ENCODE data around the gene CCN2.
"Not testable (repeated sequence)": the region's sequence is repeated elsewhere in the genome, so short reads cannot be mapped to it uniquely, and the experiment has no call there.

CCN2 gene

GRCh38 chr6:131937703-131938631, 13.2 kb downstream of the CCN2 start:
- no peak for DNase-seq

DNA sequence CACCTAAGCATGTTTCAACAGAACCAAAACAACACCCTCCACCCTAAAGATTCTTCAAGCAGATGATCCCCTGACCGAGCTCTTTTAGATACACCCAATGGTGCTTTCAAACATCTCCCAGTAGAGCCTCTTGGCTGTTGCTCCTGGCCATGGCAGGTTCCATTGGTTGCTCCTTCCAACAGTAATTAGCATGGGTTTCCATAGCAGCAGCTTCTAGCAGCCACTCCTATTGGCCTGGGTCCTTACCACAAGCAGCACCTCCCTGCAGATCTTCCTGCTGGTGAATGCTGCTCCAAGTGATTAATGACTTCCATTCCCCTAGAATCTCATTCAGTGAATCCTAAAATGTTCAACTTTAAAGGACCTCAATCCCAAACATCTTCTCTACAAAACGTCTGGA, 13.9 kb downstream of the CCN2 start:
- DNase-seq: no peak

- no peak for DNase-seq
Measured at GRCh38 chr6:131936156-131936555, 15.0 kb downstream of the CCN2 start.

GRCh38 chr6:131931063-131931750, 20.0 kb downstream of the CCN2 start:
- no peak for DNase-seq

GRCh38 chr6:131929976-131930375, 21.2 kb downstream of the CCN2 start:
- no peak for DNase-seq

DNA sequence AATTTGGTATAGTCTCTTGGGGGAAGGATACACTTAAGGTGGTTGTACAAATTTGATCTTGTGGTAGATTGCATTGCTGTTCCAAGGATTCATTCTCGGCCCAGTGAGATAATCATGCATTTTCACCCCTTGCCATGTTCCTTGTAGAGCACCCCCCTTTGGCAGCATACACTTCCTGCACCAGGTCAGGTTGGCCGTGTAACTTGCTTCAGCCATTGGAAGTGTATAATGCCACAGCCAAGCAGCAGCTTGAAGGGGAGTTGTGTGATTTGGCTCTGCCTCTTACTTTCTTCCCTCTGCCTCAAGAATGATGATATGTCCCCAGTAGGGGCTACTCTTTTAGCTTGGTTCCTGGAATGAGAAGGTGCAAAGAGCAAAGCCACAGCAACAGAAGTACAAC, 21.9 kb downstream of the CCN2 start:
- no peak for DNase-seq

DNA sequence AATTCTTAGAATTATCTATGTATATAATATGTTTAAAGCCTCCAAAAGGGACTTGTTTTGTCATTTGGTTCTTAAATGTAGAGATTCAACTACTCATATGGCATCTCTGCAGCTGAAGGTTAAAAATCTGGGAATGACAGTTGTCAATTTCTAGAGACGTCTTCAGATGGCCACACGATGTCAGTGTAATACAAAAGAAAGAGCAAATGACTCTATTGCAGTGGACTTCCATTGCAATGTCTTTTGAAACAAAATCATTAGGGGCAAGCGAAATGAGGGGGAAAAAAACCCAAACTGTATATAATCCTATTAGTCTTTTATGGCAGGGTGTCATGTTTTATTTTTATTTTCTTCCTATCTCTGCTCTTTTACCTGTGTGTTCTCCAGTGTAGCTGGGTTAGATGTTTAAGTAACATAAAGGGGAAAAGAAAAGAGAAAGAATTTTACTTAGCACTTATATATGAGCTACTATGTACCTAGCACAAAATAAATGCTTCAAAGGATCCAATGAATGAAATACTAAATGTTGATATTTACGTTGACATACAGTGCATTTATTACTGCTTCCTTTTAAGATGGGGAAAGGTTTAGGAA, 26.2 kb downstream of the CCN2 start:
- no peak for DNase-seq

DNA sequence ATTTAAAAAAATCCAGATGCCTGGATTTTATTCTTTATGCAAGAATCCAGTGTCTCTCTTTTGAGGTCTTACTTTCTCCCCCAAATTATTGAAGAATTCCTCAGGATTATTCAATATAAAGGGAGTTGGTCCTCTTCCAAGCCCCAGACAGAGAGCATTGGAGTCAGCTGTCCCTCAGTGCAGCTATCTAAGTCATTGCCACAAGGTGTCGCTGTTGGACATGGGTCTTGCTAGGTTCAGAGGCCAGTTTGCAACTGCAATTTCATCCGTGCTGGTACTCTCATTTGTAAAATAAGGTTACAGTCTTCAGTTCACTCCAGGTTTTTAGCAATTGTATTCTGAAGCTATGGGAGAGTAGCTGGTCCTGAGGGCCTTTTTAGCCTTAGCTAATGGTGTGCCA, 27.8 kb downstream of the CCN2 start:
- no peak for DNase-seq

DNA sequence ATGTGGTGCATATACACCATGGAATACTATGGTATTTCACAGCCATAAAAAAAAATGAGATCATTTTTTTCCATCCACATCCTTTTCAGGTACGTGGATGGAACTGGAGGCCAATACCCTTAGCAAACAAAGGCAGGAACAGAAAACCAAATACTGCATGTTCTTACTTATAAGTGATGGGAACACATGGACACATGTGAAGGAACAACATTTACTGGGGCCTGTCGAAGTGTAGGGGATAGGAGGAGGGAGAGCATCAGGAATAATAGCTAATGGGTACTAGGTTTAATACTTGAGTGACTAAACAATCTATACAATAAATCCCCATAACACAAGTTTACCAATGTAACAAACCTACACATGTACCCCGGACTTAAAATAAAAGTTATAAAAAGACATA, 30.5 kb downstream of the CCN2 start:
- DNase-seq: no peak

GRCh38 chr6:131918650-131919355, 32.4 kb downstream of the CCN2 start:
- DNase-seq: no peak

DNA sequence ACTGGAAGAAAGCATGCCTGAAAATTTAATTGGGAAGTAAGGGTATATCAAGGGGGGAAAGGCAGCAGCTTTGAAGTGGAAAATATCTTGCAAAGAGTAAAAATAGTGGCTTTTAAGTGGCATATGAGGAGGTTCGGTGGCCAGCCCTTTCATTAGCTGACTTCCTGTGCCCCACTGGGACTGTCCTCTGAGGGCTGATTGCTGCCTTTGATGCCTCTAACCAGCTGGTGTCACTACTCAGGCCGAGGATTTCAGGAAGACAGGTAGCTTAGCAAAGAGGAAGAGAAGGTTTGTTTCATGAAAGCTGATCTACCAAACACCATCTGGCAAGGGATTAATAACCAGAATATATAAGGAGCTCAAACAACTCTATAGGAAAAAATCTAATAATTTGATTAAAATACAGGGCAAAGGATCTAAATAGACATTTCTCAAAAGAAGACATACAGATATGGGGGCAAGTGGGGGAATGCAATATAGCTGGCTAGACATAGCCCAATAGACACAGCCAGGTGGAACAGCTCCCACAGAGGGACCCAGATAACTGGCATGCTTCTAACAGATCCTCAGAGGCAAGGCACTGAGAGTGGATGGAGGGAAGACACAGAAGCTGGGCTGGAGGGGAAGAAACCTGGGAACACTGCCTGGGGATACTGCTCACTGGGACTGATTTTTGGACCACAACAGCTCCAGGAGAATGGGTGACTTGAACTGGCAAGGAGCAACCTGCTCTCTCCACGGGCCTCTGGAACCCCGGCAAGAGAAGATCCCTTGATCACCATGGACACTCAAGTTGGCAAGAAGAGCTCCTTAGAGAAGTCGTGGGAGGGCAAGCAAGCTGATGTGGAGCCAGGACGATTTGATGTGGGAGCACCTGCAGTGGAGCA, 33.2 kb downstream of the CCN2 start:
- DNase-seq: no peak

DNA sequence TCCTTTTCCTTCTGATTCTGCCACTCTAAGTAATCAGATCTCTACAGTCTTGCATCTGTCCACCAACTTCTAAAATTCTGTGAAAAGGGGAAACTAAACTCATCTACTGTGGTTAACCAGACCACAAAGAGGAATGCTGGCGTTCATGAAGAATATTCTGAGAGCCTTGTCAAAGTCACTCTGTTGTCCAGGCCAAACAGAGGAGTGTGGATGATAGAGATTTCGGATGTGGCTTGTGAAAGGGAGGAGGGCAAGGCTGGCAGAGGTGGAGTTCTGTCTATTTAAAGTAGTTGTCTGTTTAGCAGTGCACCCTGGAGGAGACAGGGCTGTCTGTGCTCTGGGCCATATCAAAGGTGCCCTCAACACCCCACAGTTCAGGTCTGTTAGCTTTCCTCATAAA, 33.9 kb downstream of the CCN2 start:
- DNase-seq: no peak

GRCh38 chr6:131916847-131917246, 34.3 kb downstream of the CCN2 start:
- DNase-seq: no peak

GRCh38 chr6:131916091-131916796, 34.9 kb downstream of the CCN2 start:
- DNase-seq: not testable (repeated sequence)

DNA sequence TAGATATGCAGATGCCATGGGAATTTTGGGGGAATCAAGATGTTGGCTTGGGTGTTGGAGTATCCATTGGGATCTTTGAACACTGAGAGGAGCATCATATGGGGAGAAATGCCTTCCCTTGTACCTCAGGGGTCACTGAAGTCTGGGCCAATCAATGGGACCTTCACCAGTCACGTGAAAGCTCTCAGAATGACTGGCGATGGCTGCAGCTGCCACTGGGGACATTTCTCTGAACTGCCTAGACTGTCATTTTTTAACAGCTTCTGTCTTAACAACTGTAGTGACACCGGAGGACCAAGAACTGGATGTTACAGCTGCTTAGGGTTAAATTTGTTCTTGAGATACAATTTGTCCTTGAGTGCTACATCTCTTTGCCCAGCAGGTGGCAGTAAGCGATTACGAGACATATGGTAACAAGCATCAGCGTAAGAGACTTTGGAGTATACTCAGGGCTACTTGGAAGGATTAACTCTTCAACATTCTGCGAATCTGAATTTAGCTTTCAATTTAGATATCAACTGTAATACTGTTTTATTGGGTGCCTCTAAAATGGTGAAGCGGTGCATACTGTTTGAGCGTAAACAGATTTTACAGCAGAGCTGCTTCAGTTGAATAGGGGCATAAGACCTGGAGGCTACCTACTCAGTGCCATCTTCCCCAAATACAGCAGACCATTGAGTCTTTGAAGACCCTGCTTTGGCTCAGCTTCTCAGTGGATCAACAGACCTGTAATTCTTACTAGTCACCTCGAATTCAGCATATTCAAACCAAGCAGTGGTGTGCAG, 36.0 kb downstream of the CCN2 start:
- DNase-seq: peak; percentile 46

DNA sequence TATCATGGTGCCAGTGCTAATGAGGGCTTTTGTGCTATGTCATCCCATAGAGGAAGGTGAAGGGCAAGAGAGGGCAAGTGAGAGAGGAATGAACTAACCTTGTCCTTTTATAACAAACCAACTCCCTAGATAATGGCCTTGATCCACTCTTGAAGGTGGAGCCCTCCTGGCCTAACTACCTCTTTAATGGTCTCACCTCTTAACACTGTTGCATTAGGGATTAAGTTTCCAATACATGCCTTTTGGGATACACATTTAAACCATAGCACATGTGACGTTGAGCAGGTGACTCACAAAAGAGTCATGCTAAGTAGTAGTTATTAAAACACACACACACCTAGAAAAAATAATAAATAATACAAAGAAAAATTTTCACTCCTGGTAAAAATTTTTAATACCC, 36.9 kb downstream of the CCN2 start:
- no peak for DNase-seq

DNA sequence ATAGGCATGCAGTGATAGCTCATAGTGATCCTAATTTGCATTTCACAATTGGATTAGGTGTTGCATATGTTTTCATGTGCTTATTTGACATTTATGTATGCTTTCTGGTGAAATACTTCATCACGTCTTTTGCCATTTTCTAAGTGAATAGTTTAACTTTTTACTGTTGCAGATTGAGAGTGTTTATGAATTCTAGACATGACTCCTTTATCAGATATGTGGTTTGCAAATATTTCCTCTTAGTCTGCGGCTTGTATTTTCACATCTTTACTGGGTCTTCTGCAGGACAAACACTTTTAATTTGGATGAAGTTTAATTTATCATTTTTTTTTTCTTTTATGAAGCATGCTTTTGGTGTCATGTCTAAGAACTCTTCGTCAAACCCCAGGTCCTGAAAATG, 39.2 kb downstream of the CCN2 start:
- no peak for DNase-seq

DNA sequence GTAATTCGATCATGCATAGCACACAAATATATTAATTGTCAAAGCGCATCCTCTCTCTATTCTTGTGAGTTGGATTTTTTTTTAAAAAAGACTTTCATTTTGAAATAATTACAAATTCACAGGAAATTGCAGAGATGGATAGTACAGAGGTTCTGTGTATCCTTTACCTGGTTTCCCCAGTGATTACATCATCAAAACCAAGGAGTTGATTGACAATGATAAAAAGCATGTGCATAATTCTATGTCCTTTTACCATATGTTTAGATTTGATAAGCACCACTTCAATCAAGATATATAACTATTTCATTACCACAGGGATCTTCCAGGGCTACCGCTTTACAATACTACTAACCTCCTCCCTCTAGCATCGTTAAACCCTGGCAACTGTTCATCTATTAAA, 40.2 kb downstream of the CCN2 start:
- DNase-seq: no peak

GRCh38 chr6:131910219-131910589, 41.0 kb downstream of the CCN2 start:
- no peak for DNase-seq

- DNase-seq: peak; percentile 73
Measured at GRCh38 chr6:131909408-131910218, 41.6 kb downstream of the CCN2 start.
